H9 (cell line): ENCODE data around the gene PARP12. TPM values are rescaled to one million over a fixed set of nuclear protein-coding genes. Genes with fewer than 3 reads are reported as not detected.

ENCODE experiments used
- DNase-seq: peaks from one replicate; pipeline ENCODE4 v3.0.0-alpha.2; 2017
- H2AFZ ChIP-seq: one replicate; pipeline ENCODE4 v1.6.1; 2013; ENCODE audit warnings: mild to moderate bottlenecking, low read length, control low read depth, moderate library complexity
- H2AK5ac ChIP-seq: 2 replicates; pipeline ENCODE4 v1.6.1; 2013; ENCODE audit warnings: low read length, control low read depth, mixed read lengths; ENCODE audit not compliant: insufficient read length
- H2BK120ac ChIP-seq: one replicate; pipeline ENCODE4 v1.6.1; 2013; ENCODE audit warnings: low read depth, mild to moderate bottlenecking, low read length, control low read depth, inconsistent platforms; ENCODE audit not compliant: poor library complexity, severe bottlenecking
- H2BK12ac ChIP-seq: 2 replicates; pipeline ENCODE4 v1.6.1; 2013; ENCODE audit warnings: low read length, control low read depth, mixed read lengths, low read depth; ENCODE audit not compliant: insufficient read length
- H2BK15ac ChIP-seq: 2 replicates; pipeline ENCODE4 v1.6.1; 2013; ENCODE audit warnings: low read depth, low read length, control low read depth
- H2BK20ac ChIP-seq: one replicate; pipeline ENCODE4 v1.6.1; 2013; ENCODE audit warnings: low read depth, mild to moderate bottlenecking, low read length, control low read depth, inconsistent platforms; ENCODE audit not compliant: poor library complexity, severe bottlenecking
- H2BK5ac ChIP-seq: 2 replicates; pipeline ENCODE4 v1.6.1; 2013; ENCODE audit warnings: low read length, control low read depth, mixed read lengths; ENCODE audit not compliant: insufficient read length
- H3K14ac ChIP-seq: 2 replicates; pipeline ENCODE4 v1.6.1; 2013; ENCODE audit warnings: low read length, control low read depth; ENCODE audit not compliant: insufficient read depth
- H3K18ac ChIP-seq: 2 replicates; pipeline ENCODE4 v1.6.1; 2013; ENCODE audit warnings: low read depth, mild to moderate bottlenecking, mixed read lengths, low read length, control low read depth; ENCODE audit not compliant: insufficient read length
- H3K23ac ChIP-seq: 2 replicates; pipeline ENCODE4 v1.6.1; 2013; ENCODE audit warnings: low read length, control low read depth, mixed read lengths, low read depth; ENCODE audit not compliant: insufficient read length
- H3K23me2 ChIP-seq: 2 replicates; pipeline ENCODE4 v1.6.1; 2013; ENCODE audit warnings: low read depth, mild to moderate bottlenecking, mixed read lengths, low read length, control low read depth; ENCODE audit not compliant: insufficient read length, poor library complexity, severe bottlenecking
- H3K27ac ChIP-seq: 2 replicates; pipeline ENCODE4 v1.5.1; 2013; ENCODE audit warnings: low read length, control low read depth, mixed read lengths, low read depth; ENCODE audit not compliant: insufficient read length
- H3K27me3 ChIP-seq: 2 replicates; pipeline ENCODE4 v1.6.1; 2013; ENCODE audit warnings: low read length, control low read depth, inconsistent platforms; ENCODE audit not compliant: insufficient read depth
- H3K4ac ChIP-seq: 2 replicates; pipeline ENCODE4 v1.6.1; 2013; ENCODE audit warnings: low read depth, mild to moderate bottlenecking, control low read depth, inconsistent platforms, low read length, moderate library complexity
- H3K4me1 ChIP-seq: 2 replicates; pipeline ENCODE4 v1.6.1; 2013; ENCODE audit warnings: low read length, control low read depth, inconsistent platforms; ENCODE audit not compliant: insufficient read depth
- H3K4me2 ChIP-seq: 2 replicates; pipeline ENCODE4 v1.6.1; 2013; ENCODE audit warnings: low read length, control low read depth, mixed read lengths; ENCODE audit not compliant: insufficient read length, insufficient read depth
- H3K56ac ChIP-seq: 2 replicates; pipeline ENCODE4 v1.6.1; 2013; ENCODE audit warnings: low read depth, mild to moderate bottlenecking, mixed read lengths, low read length, control low read depth; ENCODE audit not compliant: insufficient read length
- H3K79me1 ChIP-seq: 2 replicates; pipeline ENCODE4 v1.6.1; 2013; ENCODE audit warnings: low read depth, mild to moderate bottlenecking, moderate library complexity, low read length, control low read depth, inconsistent platforms; ENCODE audit not compliant: insufficient read depth, poor library complexity, severe bottlenecking
- H3K79me2 ChIP-seq: 2 replicates; pipeline ENCODE4 v1.6.1; 2013; ENCODE audit warnings: low read length, control low read depth, inconsistent platforms; ENCODE audit not compliant: insufficient read depth
- H3K9ac ChIP-seq: 2 replicates; pipeline ENCODE4 v1.6.1; 2013; ENCODE audit warnings: low read length, control low read depth, mixed read lengths; ENCODE audit not compliant: insufficient read length; ENCODE audit errors: extremely low read depth
- H3K9me3 ChIP-seq: one replicate; pipeline ENCODE4 v1.6.1; 2013; ENCODE audit warnings: low read depth, low read length, inconsistent platforms; ENCODE audit not compliant: control insufficient read depth
- H3T11ph ChIP-seq: one replicate; pipeline ENCODE4 v1.6.1; 2013; ENCODE audit warnings: mild to moderate bottlenecking, low read length, control low read depth, inconsistent platforms
- H4K20me1 ChIP-seq: one replicate; pipeline ENCODE4 v1.6.1; 2013; ENCODE audit not compliant: control insufficient read depth, insufficient read length, insufficient read depth
- H4K5ac ChIP-seq: 2 replicates; pipeline ENCODE4 v1.6.1; 2013; ENCODE audit warnings: low read depth, mild to moderate bottlenecking, mixed read lengths, low read length, control low read depth; ENCODE audit not compliant: insufficient read length
- H4K8ac ChIP-seq: replicated peaks from 2 replicates; pipeline ENCODE4 v1.6.1; 2013; ENCODE audit warnings: low read length, control low read depth, mixed read lengths, low read depth; ENCODE audit not compliant: insufficient read length
- H4K91ac ChIP-seq: 2 replicates; pipeline ENCODE4 v1.6.1; 2013; ENCODE audit warnings: low read depth, mild to moderate bottlenecking, moderate library complexity, mixed read lengths, low read length, control low read depth; ENCODE audit not compliant: insufficient read length
- H3K27ac Mint-ChIP-seq, 3 experiments: 2 replicates in 2 of 3; 3 replicates in 1 of 3; pipeline ENCODE4 v1.8.0; 2020 to 2021; ENCODE audit warnings: mixed read lengths in 3 of 3, mild to moderate bottlenecking in 1 of 3, moderate library complexity in 1 of 3
- H3K27me3 Mint-ChIP-seq: 2 replicates; pipeline ENCODE4 v1.8.0; 2021; ENCODE audit warnings: low read depth, mild to moderate bottlenecking, moderate library complexity, mixed read lengths
- H3K36me3 Mint-ChIP-seq, 3 experiments: 2 replicates in 2 of 3; 3 replicates in 1 of 3; pipeline ENCODE4 v1.8.0; 2020 to 2021; ENCODE audit warnings: low read depth in 3 of 3, mixed read lengths in 3 of 3; ENCODE audit not compliant: insufficient read depth in 1 of 3
- H3K4me1 Mint-ChIP-seq, 2 experiments: 2 replicates each; pipeline ENCODE4 v1.8.0; 2020; ENCODE audit warnings: mixed read lengths in 2 of 2
- H3K4me3 Mint-ChIP-seq, 2 experiments: 2 replicates in 1 of 2; 3 replicates in 1 of 2; pipeline ENCODE4 v1.8.0; 2020 to 2021; ENCODE audit warnings: mild to moderate bottlenecking in 2 of 2, mixed read lengths in 2 of 2, moderate library complexity in 1 of 2
- H3K9me3 Mint-ChIP-seq, 2 experiments: 2 replicates in 1 of 2; 3 replicates in 1 of 2; pipeline ENCODE4 v1.8.0; 2020; ENCODE audit warnings: mild to moderate bottlenecking in 2 of 2, mixed read lengths in 2 of 2, moderate library complexity in 1 of 2
- WGBS: extraction: QIAGEN DNeasy Blood & Tissue Kit; methylation state at CpG from one replicate; pipeline ENCODE4 v1.1.7; 2013; ENCODE audit warnings: missing lambda C conversion rate, low lambda C conversion rate, mixed read lengths; ENCODE audit not compliant: insufficient read length; ENCODE audit errors: extremely low coverage; 5-methylcytosine and 5-hydroxymethylcytosine counted together
- total RNA-seq: library from RNA; stranded (reverse); gene quantifications from 2 replicates; pipeline ENCODE4 v1.2.1, GENCODE V29; 2021
- TF ChIP-seq, protein P1 (sequence below): fragments of 200-600 bp; sonication (generic); conservative IDR thresholded peaks from 3 replicates; pipeline ENCODE4 v1.8.0; 2021; ENCODE audit warnings: antibody characterized with exemption, mild to moderate bottlenecking

PARP12 gene
- total RNA-seq, 1 experiment from 2014 or later = 11.8 TPM

DNA sequence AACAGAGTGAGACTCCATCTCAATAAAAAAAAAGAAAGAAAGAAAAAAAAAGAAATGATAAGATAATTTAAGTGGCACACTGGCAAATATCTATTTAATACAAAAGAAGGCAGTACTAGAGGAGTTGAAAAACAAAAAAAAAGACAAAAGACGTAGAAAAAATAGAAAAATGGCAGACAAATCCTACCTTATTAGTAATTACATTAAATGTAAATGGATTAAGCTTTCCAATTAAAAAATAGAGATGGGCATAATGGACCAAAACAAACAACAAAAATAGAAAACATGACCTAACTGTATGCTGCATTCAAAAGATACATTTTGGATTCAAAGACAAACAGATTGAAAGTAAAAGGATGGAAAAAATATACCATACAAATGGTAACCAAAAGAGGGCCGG is 5.3 kb upstream of the PARP12 start:
- TF ChIP-seq, protein P1, sequence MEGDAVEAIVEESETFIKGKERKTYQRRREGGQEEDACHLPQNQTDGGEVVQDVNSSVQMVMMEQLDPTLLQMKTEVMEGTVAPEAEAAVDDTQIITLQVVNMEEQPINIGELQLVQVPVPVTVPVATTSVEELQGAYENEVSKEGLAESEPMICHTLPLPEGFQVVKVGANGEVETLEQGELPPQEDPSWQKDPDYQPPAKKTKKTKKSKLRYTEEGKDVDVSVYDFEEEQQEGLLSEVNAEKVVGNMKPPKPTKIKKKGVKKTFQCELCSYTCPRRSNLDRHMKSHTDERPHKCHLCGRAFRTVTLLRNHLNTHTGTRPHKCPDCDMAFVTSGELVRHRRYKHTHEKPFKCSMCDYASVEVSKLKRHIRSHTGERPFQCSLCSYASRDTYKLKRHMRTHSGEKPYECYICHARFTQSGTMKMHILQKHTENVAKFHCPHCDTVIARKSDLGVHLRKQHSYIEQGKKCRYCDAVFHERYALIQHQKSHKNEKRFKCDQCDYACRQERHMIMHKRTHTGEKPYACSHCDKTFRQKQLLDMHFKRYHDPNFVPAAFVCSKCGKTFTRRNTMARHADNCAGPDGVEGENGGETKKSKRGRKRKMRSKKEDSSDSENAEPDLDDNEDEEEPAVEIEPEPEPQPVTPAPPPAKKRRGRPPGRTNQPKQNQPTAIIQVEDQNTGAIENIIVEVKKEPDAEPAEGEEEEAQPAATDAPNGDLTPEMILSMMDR = no peak
- H2BK120ac ChIP-seq = no peak overlapping the region

More for the DNA sequence above, 5.3 kb upstream of the PARP12 start:
- H3K27ac ChIP-seq = no peak overlapping the region
- no peak overlapping the region for H2AFZ ChIP-seq
- peaks cover 16 to 17% of the 10 kb centered on the region in 2 experiments for H3K9me3 Mint-ChIP-seq
- H2BK15ac ChIP-seq = no peak overlapping the region
- H2AK5ac ChIP-seq = no peak overlapping the region
- H3K36me3 Mint-ChIP-seq = peaks cover 2 to 21% (median 7%) of the 10 kb centered on the region in 3 experiments; a peak in 5 of 7 replicates
- no peak overlapping the region for H3K23ac ChIP-seq
- H3K9me3 ChIP-seq = no peaks in the 10 kb centered on the region
- no peak overlapping the region for H3K56ac ChIP-seq
- no peaks in the 10 kb centered on the region for H3K23me2 ChIP-seq
- H3K4me3 Mint-ChIP-seq = no peak overlapping the region
- WGBS = no CpG with 5 or more reads among the region's 2 CpGs
- DNase-seq = no peak
- peaks cover 19% of the 10 kb centered on the region for H3K27me3 Mint-ChIP-seq
- H3T11ph ChIP-seq = no peak overlapping the region
- H3K27me3 ChIP-seq = no peaks in the 10 kb centered on the region; the same call in 1 of the 2 replicates
- H3K4me2 ChIP-seq = no peak overlapping the region
- H2BK5ac ChIP-seq = no peak overlapping the region
- no peak overlapping the region for H4K5ac ChIP-seq
- H3K79me1 ChIP-seq = no peaks in the 10 kb centered on the region
- H4K8ac ChIP-seq = no peak overlapping the region
- H3K4me1 Mint-ChIP-seq = 0 out of 4 replicates have a peak, but pooled peaks cover 0 to 3% of the 10 kb centered on the region in 2 experiments
- H3K4me1 ChIP-seq = no peaks in the 10 kb centered on the region
- H3K79me2 ChIP-seq = no peaks in the 10 kb centered on the region
- H4K91ac ChIP-seq = no peak overlapping the region
- H3K4ac ChIP-seq = no peak overlapping the region
- H4K20me1 ChIP-seq = no peaks in the 10 kb centered on the region
- no peak overlapping the region for H3K14ac ChIP-seq
- no peak overlapping the region for H3K18ac ChIP-seq
- no peak overlapping the region for H2BK20ac ChIP-seq
- no peak overlapping the region for H3K9ac ChIP-seq
- H2BK12ac ChIP-seq = no peak overlapping the region
- H3K27ac Mint-ChIP-seq = no peak overlapping the region
